CD4-positive, alpha-beta T cell (primary cell): ENCODE results near the gene CIB4. TPM values are rescaled to one million over a fixed set of nuclear protein-coding genes. Genes with fewer than 3 reads are reported as not detected.
"Not testable (repeated sequence)": the region's sequence is repeated elsewhere in the genome, so short reads cannot be mapped to it uniquely, and the experiment has no call there.

Source experiments
- ATAC-seq: fragments of 200-7000 bp; cut with Tn5 transposase; one replicate; pipeline ENCODE4 v1.10.0; 2022; ENCODE audit warnings: mild to moderate bottlenecking; ENCODE audit not compliant: poor library complexity
- CTCF ChIA-PET: fragments of 350-600 bp; sonication (Branson Sonifier 250); formaldehyde crosslinking; loops from one replicate; lab custom pipeline; 2021; ENCODE audit warnings: antibody characterized with exemption, inconsistent platforms; lab: Charles Lee
- POLR2A ChIA-PET: fragments of 350-600 bp; sonication (Branson Sonifier 250); formaldehyde crosslinking; loops from one replicate; lab custom pipeline; 2021; ENCODE audit warnings: antibody characterized with exemption, inconsistent platforms; lab: Charles Lee
- DNase-seq, 14 experiments: peaks; one replicate each; pipeline ENCODE4 v3.0.0-alpha.2; 2013 to 2020; ENCODE audit warnings: mixed read lengths in 2 of 14
- H3K27ac ChIP-seq, 2 donors: one replicate each; pipeline versions ENCODE4 v1.5.1 to v1.7.0; 2013; ENCODE audit warnings: low read length in 2 of 2, low read depth in 1 of 2, mild to moderate bottlenecking in 1 of 2
- H3K27me3 ChIP-seq, 2 experiments: 1 replicate in 1 of 2; 2 replicates in 1 of 2; pipeline versions ENCODE4 v1.6.1 to v1.7.0; 2013; ENCODE audit warnings: low read length in 2 of 2, control low read depth in 1 of 2, mild to moderate bottlenecking in 1 of 2, moderate library complexity in 1 of 2; ENCODE audit not compliant: insufficient read depth in 2 of 2, control insufficient read depth in 1 of 2
- H3K36me3 ChIP-seq: one replicate; pipeline ENCODE4 v1.6.1; 2013; ENCODE audit warnings: low read length, control low read depth; ENCODE audit not compliant: insufficient read depth
- H3K4me1 ChIP-seq: one replicate; pipeline ENCODE4 v1.6.1; 2013; ENCODE audit warnings: low read length, control low read depth; ENCODE audit not compliant: insufficient read depth
- H3K4me3 ChIP-seq: one replicate; pipeline ENCODE4 v1.5.1; 2013; ENCODE audit warnings: mild to moderate bottlenecking, low read length, moderate library complexity
- H3K9me3 ChIP-seq, 2 experiments: 1 replicate in 1 of 2; 2 replicates in 1 of 2; pipeline versions ENCODE4 v1.6.1 to v1.7.0; 2013; ENCODE audit warnings: low read length in 2 of 2, mild to moderate bottlenecking in 2 of 2, control low read depth in 1 of 2, moderate library complexity in 1 of 2; ENCODE audit not compliant: control insufficient read depth in 1 of 2, insufficient read depth in 1 of 2
- H3K27ac Mint-ChIP-seq: one replicate; pipeline ENCODE4 v1.8.0; 2020; ENCODE audit warnings: mixed read lengths
- H3K27me3 Mint-ChIP-seq: one replicate; pipeline ENCODE4 v1.8.0; 2021; ENCODE audit warnings: mixed read lengths
- H3K36me3 Mint-ChIP-seq: one replicate; pipeline ENCODE4 v1.8.0; 2021; ENCODE audit warnings: low read depth, mixed read lengths
- H3K4me1 Mint-ChIP-seq: one replicate; pipeline ENCODE4 v1.8.0; 2021; ENCODE audit warnings: low read depth, mixed read lengths
- H3K4me3 Mint-ChIP-seq: one replicate; pipeline ENCODE4 v1.8.0; 2020; ENCODE audit warnings: mild to moderate bottlenecking, mixed read lengths
- H3K9me3 Mint-ChIP-seq: one replicate; pipeline ENCODE4 v1.8.0; 2020; ENCODE audit warnings: mixed read lengths
- CTCF ChIP-seq: fragments of 200-600 bp; IDR thresholded peaks from one replicate; pipeline ENCODE4 v1.8.0; 2022; ENCODE audit warnings: antibody characterized with exemption, mild to moderate bottlenecking
- intact Hi-C, 2 experiments: fragments of 100-400 bp; cut with DNase I in 1 of 2; cut with micrococcal nuclease in 1 of 2; formaldehyde crosslinking; loops; one replicate each; pipeline versions ENCODE4 v1.15.1 to v1.9.0; 2023 to 2025; cut with DNase I, micrococcal nuclease
- total RNA-seq, 174 experiments: library from RNA in 2 of 174; stranded (reverse) in 2 of 174; gene quantifications; one replicate each; pipeline ENCODE4 v1.2.3 and lab custom pipeline; 2021 to 2026

CIB4 gene
- total RNA-seq, 2 experiments from 2014 or later = not detected

DNA sequence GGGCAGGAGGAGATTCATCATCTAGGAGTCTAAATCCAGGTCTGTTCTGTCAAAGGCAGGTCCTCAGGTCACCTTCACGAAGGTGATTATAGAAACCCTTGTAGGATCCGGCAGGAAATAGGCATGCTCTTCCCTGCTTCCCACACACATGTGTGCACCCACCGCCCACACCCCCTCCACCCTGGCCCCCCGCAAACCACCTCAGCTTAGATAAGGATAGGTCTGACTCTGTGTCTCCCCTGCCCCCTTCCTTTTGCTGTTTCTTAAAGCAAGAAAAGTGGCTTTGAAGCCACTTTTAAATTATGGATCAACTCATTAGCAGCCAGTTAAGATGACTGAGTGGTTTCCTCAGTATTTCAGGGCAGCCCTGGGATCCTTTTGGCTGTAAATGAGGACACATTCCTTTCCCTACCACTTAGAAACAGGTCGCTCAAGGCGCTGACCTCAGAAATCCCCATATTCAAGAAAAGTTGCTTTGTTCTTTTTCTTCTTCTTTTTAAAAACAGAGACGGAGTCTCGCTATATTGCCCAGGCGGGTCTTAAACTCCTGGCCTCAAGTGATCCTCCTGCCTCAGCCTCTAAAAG, 14.5 kb upstream of the CIB4 start:
- H3K9me3 ChIP-seq = peaks cover 8 to 13% of the 10 kb centered on the region in 2 experiments
- TF ChIP-seq CTCF = no peak
- Mint-ChIP-seq H3K9me3 (peaks cover 11% of the 10 kb centered on the region), H3K27me3 (peaks cover 13% of the 10 kb centered on the region), H3K27ac (no peak overlapping the region), H3K4me3 (no peak overlapping the region), H3K36me3 (no peaks in the 10 kb centered on the region), H3K4me1 (no peaks in the 10 kb centered on the region)
- no peak overlapping the region for H3K27ac ChIP-seq
- ATAC-seq (no peak), DNase-seq (no peak)
- H3K4me3 ChIP-seq = no peak overlapping the region
- intact Hi-C loops = no loop called here
- ChIA-PET POLR2A (no interaction called here), CTCF (no interaction called here)
- H3K4me1 ChIP-seq = no peaks in the 10 kb centered on the region
- no peaks in the 10 kb centered on the region for H3K36me3 ChIP-seq
- peaks cover 0 to 1% of the 10 kb centered on the region in 2 experiments for H3K27me3 ChIP-seq

DNA sequence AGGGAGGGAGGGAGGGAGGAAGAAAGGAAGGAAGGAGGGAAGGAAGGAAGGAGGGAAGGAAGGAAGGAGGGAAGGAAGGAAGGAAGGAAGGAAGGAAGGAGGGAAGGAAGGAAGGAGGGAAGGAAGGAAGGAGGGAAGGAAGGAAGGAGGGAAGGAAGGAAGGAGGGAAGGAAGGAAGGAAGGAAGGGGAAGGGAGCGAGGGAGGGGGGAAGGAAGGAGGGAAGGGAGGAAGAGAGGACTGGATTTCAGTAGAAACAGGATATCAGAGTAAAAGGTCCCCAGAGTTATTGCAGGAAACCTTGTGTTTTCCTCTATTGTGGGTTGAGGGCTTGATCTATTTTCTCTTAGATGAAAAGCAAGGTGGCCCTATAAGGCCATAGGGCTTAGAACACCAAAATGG, 14.0 kb upstream of the CIB4 start:
- H3K4me3 Mint-ChIP-seq, H3K4me1 Mint-ChIP-seq, intact Hi-C loops, POLR2A ChIA-PET, H3K9me3 Mint-ChIP-seq, DNase-seq, ATAC-seq, H3K4me3 ChIP-seq, H3K4me1 ChIP-seq, H3K27ac ChIP-seq, H3K27ac Mint-ChIP-seq, H3K36me3 Mint-ChIP-seq, H3K27me3 ChIP-seq, H3K36me3 ChIP-seq, CTCF ChIA-PET: not testable (repeated sequence)
- H3K27me3 Mint-ChIP-seq = peaks cover 19% of the 10 kb centered on the region
- peaks cover 6 to 12% of the 10 kb centered on the region in 2 experiments for H3K9me3 ChIP-seq

GRCh38 chr2:26654061-26654340, 12.8 kb upstream of the CIB4 start:
- ATAC-seq = no peak
- Mint-ChIP-seq H3K27me3 (peaks cover 19% of the 10 kb centered on the region), H3K36me3 (no peaks in the 10 kb centered on the region), H3K4me3 (no peak overlapping the region), H3K9me3 (peaks cover 3% of the 10 kb centered on the region), H3K4me1 (no peaks in the 10 kb centered on the region), H3K27ac (no peak overlapping the region)
- Histone ChIP-seq H3K9me3 (peaks cover 0 to 12% of the 10 kb centered on the region in 2 experiments), H3K4me1 (no peaks in the 10 kb centered on the region), H3K27ac (no peak overlapping the region), H3K4me3 (no peak overlapping the region), H3K36me3 (no peaks in the 10 kb centered on the region), H3K27me3 (peaks cover 3 to 7% of the 10 kb centered on the region in 2 experiments)
- DNase-seq = no peak
- TF ChIP-seq CTCF = no peak
- ChIA-PET CTCF (no interaction called here), POLR2A (no interaction called here)
- intact Hi-C loops = no loop called here
